AG04449 (cell line): ENCODE data around the gene OR5AC2.

ENCODE experiments used
- CTCF ChIA-PET: fragments of 350-600 bp; formaldehyde crosslinking; extraction: SDS; loops from one replicate; lab custom pipeline; 2021; ENCODE audit warnings: antibody characterized with exemption; lab: Yijun Ruan, JAX
- POLR2A ChIA-PET: fragments of 400-600, 350-600 bp; formaldehyde crosslinking; extraction: SDS; loops from one replicate; lab custom pipeline; 2020; ENCODE audit warnings: antibody characterized with exemption, inconsistent platforms; lab: Yijun Ruan, JAX
- DNase-seq: peaks from one replicate; pipeline ENCODE4 v3.0.0-alpha.2; 2010; ENCODE audit warnings: low read depth, low spot score
- H3K4me3 ChIP-seq: 2 replicates; pipeline ENCODE4 v1.5.1; 2011; ENCODE audit warnings: low read depth, mild to moderate bottlenecking, control low read depth, low read length
- CTCF ChIP-seq: IDR thresholded peaks from one replicate; pipeline ENCODE4 v1.5.1; 2011; ENCODE audit warnings: mild to moderate bottlenecking, moderate library complexity, low read length, control low read depth, inconsistent platforms; ENCODE audit not compliant: insufficient read depth; ENCODE audit errors: missing control alignments

OR5AC2 gene

GRCh38 chr3:98073486-98073885, 13.5 kb upstream of the OR5AC2 start:
- no peak for DNase-seq
- POLR2A ChIA-PET = no interaction called here
- CTCF ChIA-PET = no interaction called here
- no peak overlapping the region for H3K4me3 ChIP-seq
- no peak for TF ChIP-seq CTCF

- no peak for TF ChIP-seq CTCF
- H3K4me3 ChIP-seq = no peak overlapping the region
- DNase-seq = no peak
- ChIA-PET POLR2A (no interaction called here), CTCF (no interaction called here)
Measured at GRCh38 chr3:98095882-98096281, 8.9 kb downstream of the OR5AC2 start.

DNA sequence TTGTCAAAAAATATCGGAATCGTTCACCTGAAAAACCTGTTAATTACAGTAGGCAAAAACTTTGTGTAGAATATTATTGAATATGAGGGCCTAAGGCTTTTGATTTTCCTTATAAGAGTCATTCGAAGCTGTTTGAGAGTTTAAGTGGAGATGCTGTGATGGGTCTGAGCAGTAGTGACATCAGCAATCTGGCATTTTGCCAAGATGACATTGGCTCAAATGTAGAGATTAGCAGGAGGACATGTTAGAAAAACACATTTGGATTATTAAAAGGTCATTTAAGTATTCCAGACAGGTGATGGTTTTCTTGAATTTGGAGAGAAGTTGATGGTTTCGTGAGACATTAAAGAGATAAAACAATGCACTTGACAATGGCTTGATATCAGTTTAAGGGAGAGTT, 12.9 kb downstream of the OR5AC2 start:
- no peak overlapping the region for H3K4me3 ChIP-seq
- DNase-seq = no peak
- ChIA-PET POLR2A (no interaction called here), CTCF (no interaction called here)
- no peak for TF ChIP-seq CTCF

DNA sequence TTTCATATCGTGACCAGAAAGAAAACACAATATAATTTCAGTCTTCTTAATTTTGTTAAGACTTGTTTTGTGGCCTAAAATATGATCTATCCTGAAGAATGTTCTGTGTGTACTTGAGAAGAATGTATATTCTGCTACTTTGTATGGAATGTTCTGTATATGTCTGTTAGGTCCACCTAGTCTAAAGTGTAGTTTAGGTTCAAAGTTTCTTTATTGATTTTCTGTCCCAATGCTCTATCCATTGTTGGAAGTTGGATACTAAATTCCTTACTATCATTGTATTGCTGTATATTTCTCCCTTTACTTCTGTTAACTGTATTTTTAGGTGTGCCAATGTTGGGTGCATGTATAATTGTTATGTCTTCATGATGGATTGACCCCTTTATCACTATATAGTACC, 21.2 kb downstream of the OR5AC2 start:
- no peak overlapping the region for H3K4me3 ChIP-seq
- no peak for DNase-seq
- CTCF ChIA-PET = no interaction called here
- POLR2A ChIA-PET = no interaction called here
- no peak for TF ChIP-seq CTCF

- DNase-seq = no peak
- CTCF ChIA-PET = no interaction called here
- no peak for TF ChIP-seq CTCF
- H3K4me3 ChIP-seq = no peak overlapping the region
- POLR2A ChIA-PET = no interaction called here
Measured at GRCh38 chr3:98109807-98110549, 23.0 kb downstream of the OR5AC2 start.

GRCh38 chr3:98110550-98110908, 23.6 kb downstream of the OR5AC2 start:
- DNase-seq = no peak
- ChIA-PET POLR2A (no interaction called here), CTCF (no interaction called here)
- no peak for TF ChIP-seq CTCF
- no peak overlapping the region for H3K4me3 ChIP-seq
